Measurements from ENCODE around the gene EML5.

DNA sequence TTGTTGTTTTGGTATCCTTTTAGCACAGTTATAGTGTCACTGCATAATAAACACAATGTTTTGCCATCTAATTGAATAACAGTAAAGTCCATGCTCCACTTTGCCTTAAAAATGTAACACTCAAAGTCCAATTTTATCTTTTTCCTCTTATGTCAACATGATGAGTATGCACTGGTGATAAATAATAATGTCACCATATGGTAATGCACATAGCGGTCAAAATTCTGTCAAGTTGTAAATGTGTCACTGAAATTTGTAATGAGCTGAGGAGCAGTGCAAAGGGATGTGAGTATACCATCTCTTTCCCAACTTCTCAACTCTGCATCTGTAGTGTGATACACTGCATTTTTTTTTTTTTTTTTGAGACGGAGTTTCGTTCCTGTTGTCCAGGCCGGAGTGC lies 65.7 kb downstream of the EML5 start:
- TF ChIP-seq POLR2A (IDR thresholded peaks at IDR 0.05) (no peak), POLR2AphosphoS5 (IDR thresholded peaks at IDR 0.05) (no peak)
- TF ChIP-seq, protein P1, sequence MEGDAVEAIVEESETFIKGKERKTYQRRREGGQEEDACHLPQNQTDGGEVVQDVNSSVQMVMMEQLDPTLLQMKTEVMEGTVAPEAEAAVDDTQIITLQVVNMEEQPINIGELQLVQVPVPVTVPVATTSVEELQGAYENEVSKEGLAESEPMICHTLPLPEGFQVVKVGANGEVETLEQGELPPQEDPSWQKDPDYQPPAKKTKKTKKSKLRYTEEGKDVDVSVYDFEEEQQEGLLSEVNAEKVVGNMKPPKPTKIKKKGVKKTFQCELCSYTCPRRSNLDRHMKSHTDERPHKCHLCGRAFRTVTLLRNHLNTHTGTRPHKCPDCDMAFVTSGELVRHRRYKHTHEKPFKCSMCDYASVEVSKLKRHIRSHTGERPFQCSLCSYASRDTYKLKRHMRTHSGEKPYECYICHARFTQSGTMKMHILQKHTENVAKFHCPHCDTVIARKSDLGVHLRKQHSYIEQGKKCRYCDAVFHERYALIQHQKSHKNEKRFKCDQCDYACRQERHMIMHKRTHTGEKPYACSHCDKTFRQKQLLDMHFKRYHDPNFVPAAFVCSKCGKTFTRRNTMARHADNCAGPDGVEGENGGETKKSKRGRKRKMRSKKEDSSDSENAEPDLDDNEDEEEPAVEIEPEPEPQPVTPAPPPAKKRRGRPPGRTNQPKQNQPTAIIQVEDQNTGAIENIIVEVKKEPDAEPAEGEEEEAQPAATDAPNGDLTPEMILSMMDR (IDR thresholded peaks at IDR 0.05) = no peak

All from prostate gland (tissue), 2 donors.